WI38 (cell line): ENCODE data around the gene SPIB.

ENCODE experiments used
- H3K4me3 ChIP-seq: 2 replicates; pipeline ENCODE4 v1.5.1; 2011; ENCODE audit warnings: low read depth, mild to moderate bottlenecking, control low read depth, low read length
- TF ChIP-seq, protein P1 (sequence below): IDR thresholded peaks from 2 replicates; pipeline ENCODE4 v1.5.1; 2012; ENCODE audit warnings: low read depth, mild to moderate bottlenecking, control low read depth, low read length

The SPIB gene

DNA sequence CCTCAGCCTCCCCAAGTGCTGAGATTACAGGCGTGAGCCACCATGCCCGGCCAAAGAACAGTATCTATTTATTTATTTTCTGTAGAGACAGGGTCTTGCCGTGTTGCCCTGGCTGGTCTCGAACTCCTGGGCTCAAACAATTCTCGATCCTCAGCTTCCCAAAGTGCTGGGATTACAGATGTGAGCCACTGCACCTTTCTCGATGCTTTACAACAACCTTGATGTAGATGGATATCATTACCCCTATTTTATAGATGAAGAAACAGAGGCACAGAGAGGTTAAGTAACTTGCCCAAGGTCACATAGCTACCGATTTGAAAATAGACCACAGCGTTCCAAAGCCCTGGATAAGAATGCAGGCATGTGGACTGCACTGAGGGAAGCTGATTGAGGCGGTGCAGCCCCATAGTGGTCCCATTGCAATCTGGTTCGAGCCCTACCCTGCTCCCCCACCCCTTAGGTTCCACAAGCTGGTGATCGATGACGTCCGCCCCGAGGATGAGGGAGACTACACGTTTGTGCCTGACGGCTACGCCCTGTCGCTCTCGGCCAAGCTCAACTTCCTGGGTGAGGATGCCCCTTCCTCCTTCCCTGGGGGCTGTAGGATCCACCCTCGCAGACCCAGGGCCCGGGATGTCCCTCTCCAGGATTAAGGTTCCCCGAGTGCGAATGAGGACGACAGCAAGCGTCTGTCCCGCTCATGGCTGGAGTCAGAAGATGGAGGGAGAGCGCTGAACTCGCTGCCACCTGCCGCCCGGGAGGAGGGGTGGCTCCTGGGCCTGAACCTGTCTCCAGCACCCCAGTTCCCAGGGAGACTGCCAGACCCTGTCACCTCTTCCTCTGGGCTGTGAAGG, 31.9 kb downstream of the SPIB start:
- no peak overlapping the region for H3K4me3 ChIP-seq
- TF ChIP-seq, protein P1, sequence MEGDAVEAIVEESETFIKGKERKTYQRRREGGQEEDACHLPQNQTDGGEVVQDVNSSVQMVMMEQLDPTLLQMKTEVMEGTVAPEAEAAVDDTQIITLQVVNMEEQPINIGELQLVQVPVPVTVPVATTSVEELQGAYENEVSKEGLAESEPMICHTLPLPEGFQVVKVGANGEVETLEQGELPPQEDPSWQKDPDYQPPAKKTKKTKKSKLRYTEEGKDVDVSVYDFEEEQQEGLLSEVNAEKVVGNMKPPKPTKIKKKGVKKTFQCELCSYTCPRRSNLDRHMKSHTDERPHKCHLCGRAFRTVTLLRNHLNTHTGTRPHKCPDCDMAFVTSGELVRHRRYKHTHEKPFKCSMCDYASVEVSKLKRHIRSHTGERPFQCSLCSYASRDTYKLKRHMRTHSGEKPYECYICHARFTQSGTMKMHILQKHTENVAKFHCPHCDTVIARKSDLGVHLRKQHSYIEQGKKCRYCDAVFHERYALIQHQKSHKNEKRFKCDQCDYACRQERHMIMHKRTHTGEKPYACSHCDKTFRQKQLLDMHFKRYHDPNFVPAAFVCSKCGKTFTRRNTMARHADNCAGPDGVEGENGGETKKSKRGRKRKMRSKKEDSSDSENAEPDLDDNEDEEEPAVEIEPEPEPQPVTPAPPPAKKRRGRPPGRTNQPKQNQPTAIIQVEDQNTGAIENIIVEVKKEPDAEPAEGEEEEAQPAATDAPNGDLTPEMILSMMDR = no peak

- H3K4me3 ChIP-seq = no peak overlapping the region
- TF ChIP-seq, protein P1 = no peak
Observed at GRCh38 chr19:50451223-50451534, 32.4 kb downstream of the SPIB start.

DNA sequence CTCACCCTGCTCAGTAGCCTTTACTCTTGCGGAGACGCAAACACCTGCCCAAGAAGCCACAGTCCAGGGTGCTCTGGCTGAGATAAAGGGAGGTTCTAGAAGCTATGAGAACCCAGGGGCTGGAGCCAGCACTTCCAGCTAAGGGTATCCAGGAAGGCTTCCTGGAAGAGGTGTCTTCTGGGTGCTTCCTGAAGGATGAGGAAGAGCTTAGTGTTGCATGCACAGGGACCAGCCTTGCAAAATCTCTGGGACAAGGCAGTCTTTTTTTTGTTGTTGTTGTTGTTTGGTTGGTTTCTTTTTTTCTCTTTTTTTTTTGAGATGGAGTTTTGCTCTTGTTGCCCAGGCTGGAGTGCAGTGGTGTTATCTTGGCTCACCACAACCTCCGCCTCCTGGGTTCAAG, 34.5 kb downstream of the SPIB start:
- TF ChIP-seq, protein P1 = no peak
- H3K4me3 ChIP-seq = no peak overlapping the region

DNA sequence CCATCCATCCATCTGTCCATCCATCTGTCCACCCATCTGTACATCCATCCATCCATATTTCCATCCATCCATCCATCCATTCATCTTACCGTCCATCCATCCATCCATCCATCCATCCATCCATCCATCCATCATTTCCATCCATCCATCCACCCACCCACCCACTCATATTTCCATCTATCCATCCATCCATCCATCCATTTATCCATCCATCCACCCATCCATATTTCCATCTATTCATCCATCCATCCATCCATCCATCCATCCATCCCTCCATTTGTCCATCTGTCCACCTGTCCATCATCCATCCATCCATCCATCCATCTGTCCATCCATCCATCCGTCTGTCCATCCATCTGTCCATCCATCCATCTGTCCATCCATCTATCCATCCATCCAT, 37.3 kb downstream of the SPIB start:
- TF ChIP-seq, protein P1 = no peak
- no peak overlapping the region for H3K4me3 ChIP-seq

DNA sequence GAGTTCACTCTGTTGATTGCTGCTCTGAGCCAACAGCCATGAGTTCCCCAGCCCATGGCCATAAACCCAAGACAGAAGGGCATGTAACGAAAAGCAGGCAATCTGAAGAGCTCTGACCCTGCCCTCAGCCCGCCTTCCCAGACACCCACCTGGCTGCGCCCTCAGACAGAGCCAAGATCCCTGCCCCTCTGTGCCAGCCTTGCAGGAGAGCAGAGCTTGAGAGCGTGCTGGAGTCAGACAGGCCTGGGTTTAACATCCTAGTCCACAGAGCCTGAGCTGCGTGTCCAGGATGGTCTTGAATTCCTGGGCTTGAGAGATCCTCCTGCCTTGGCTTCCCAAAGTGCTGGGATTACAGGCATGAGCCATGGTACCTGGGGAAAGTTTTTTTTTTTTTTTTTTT, 38.6 kb downstream of the SPIB start:
- TF ChIP-seq, protein P1 = no peak
- no peak overlapping the region for H3K4me3 ChIP-seq

DNA sequence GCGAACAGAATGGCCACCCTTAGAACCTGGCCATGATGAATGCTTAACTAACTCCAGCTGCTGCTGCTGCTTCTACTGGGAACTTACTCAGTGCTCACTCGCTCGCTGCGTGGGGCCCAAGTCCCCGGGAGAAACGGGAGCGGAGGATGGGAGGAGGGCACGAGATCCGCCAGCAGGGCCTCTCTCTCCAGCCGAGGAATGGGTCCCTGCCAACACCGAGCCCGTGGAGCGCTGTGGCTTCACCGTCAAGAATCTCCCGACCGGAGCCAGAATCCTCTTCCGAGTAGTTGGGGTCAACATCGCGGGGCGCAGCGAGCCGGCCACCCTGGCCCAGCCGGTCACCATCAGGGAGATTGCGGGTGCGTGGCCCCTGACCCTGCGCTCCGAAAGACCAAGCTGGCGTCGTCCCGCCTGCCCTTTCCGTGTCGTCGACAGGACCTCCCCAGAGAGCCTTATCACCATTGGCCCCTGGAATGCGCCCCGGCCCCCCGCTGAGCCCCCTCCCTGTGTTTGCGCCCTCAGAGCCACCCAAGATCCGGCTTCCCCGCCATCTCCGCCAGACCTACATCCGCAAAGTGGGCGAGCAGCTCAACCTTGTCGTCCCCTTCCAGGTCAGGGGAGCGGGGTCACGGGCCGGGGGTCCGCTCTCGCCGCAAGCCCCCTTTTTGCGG, 39.8 kb downstream of the SPIB start:
- no peak overlapping the region for H3K4me3 ChIP-seq

DNA sequence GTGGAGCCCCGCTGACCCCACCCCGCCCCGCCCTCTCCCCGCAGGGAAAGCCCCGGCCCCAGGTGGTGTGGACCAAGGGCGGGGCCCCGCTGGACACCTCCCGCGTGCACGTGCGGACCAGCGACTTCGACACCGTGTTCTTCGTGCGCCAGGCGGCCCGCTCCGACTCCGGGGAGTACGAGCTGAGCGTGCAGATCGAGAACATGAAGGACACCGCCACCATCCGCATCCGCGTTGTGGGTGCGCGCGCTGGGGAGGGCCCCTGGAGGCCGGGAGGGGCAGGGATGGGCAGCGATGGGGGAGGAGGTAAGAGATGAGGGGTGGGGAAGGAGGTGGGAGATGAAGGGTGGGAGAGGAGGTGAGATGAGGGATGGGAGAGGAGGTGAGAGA, 40.3 kb downstream of the SPIB start:
- TF ChIP-seq, protein P1 = no peak
- no peak overlapping the region for H3K4me3 ChIP-seq

More for the DNA sequence above, 39.8 kb downstream of the SPIB start:
- TF ChIP-seq, protein P1 = no peak
